Measurements from ENCODE around the gene PERM1.
"Not testable (repeated sequence)": the region's sequence is repeated elsewhere in the genome, so short reads cannot be mapped to it uniquely, and the experiment has no call there.

Gene PERM1

DNA sequence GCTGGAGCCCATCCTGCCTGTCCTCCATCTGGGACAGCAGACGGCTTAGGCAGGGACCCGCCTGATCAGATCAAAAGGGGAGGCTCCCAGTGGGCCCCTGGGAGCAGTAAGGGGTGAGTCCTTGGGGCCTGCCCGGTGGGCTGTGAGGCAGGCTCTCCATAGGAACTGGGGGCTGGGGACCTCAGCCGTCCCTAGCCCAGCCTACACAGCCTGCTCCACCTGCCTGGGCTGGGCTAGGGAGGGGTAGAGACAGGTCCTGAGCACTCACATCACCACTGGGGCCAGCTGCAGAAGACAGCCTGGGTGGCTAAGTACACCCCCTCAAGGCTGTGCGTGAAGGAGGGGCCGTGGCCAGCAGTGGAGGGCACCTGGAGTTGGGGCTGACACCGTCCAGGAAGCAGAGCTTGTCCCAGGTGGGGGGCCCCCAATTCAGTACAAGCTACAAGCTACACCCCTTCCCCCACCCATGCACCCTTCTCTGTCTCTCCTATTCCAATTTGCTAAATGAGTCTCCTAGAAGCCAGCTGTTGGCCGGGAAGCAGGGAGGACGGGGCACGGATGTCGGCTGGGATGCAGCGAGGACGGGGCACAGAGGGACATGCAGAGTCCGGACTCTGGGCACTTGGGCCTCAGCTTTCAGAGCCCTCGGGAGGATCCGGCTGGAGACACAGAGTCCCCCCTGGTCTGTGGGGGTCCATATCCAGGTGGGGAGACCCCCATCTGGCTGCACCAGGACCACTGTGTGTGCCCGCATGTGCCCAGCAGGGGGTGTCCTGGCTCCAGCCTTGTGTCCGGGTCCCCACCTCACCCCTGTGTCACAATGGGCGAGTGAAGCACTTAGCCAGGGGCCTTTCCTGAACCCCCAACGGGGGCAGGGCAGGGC is 33.1 kb upstream of the PERM1 start:
- DNase-seq: no peak

DNA sequence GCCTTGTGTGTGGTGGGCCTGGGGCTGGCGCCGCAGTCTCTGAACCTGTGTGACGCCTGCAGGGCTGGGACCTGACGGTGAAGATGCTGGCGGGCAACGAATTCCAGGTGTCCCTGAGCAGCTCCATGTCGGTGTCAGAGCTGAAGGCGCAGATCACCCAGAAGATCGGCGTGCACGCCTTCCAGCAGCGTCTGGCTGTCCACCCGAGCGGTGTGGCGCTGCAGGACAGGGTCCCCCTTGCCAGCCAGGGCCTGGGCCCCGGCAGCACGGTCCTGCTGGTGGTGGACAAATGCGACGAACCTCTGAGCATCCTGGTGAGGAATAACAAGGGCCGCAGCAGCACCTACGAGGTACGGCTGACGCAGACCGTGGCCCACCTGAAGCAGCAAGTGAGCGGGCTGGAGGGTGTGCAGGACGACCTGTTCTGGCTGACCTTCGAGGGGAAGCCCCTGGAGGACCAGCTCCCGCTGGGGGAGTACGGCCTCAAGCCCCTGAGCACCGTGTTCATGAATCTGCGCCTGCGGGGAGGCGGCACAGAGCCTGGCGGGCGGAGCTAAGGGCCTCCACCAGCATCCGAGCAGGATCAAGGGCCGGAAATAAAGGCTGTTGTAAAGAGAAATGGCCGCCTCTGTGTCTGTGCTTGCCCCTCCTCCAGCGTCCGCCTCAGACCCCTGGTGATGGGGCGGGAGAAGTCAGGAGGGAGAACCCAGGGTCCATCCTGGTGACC is 32.2 kb upstream of the PERM1 start:
- DNase-seq: peak; percentile 50

DNA sequence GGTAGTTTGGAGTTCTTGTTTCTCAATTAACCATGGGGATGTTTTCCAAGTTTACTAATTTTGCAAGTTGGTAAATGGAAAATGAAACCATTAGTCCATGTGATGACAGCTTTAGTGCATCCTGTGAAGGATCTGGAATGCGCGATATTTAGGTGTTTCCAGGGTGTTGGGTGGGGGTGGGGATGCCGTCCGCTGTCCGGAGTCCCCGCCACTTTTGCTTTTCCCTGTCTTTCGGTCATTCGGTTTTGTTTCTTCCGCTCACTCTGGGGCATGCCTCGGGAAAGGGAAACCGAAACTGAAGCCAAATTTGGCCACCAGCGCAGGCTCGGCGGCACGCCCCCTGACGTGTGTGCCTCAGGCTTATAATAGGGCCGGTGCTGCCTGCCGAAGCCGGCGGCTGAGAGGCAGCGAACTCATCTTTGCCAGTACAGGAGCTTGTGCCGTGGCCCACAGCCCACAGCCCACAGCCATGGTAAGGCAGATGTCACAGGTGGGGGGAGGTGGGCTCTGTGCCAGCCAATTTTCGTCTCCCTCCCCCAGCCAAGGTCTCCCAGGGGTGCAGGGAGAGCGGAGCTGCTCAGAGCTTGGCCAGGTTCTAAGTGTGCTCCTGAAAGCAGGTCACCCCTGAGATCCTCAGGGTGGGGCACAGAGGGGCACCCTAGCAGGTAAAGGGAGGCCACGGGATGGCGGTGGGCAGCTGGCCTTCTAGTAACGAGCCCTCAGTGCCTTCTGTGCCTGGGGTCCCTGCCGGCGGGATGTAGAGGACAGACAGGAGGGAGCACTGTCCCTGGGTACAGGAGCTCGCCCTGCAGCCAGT is 31.4 kb upstream of the PERM1 start, which contains the start of gene ISG15:
ISG15 (plus strand) TSS at position 393 of the 817 bp plus-strand sequence; CDS start at position 470, 77 bp downstream.
- DNase-seq: peak; percentile 92

DNA sequence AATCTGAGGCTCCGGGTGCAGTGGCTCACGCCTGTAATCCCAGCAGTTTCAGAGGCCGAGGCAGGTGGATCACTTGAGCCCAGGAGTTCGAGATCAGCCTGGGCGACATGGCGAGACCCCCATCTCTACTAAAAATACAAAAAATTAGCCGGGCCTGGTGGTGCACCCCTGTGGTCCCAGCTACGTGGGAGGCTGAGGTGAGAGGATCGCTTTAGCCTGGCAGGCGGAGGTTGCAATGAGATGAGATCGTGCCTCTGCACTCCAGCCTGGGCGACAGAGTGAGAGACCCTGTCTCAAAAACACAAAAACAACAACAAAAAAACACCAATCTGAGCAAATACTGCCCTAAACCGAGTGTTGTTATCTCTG is 30.8 kb upstream of the PERM1 start:
- DNase-seq: not testable (repeated sequence)

DNA sequence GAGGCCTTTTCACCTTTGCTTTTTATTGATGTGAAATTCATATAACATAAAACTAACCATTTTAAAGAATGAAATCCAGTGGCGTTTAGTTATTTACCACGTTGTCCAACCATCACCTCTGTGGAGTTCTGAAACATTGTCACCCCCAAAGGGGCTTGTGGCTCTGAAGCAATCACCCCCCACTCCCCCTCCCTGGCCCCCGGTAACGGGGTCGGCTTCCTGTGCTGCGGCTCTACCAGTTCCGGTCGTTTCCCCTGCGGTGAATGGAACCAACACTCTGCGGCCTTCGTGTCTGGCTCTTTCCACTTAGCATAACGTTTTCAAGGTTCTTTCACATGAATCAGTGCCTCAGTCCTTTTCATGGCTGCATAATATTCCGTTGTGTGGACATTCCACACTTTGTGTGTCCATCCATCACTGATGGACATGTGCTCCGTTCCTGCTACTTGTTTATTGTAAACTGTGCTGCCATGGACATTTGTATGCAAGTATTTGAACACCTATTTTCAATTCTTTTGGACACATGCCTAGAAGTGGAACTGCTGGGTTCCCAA is 29.6 kb upstream of the PERM1 start:
- no peak for DNase-seq

DNA sequence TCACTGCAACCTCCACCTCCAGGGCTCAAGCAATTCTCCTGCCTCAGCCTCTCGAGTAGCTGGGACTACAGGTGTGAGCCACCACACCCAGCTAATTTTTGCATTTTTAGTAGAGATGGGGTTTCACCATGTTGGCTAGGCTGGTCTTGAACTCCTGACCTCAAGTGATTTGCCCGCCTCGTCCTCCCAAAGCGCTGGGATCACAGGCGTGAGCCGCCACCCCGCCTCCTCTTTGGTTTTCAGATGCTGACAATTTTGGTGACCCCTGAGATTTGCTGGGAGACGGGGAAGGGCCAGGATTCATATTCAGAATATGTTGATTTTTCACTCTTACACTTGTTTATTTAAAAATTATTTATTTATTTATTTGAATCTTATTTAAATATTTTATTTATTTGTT is 28.2 kb upstream of the PERM1 start:
- not testable (repeated sequence) for DNase-seq

DNA sequence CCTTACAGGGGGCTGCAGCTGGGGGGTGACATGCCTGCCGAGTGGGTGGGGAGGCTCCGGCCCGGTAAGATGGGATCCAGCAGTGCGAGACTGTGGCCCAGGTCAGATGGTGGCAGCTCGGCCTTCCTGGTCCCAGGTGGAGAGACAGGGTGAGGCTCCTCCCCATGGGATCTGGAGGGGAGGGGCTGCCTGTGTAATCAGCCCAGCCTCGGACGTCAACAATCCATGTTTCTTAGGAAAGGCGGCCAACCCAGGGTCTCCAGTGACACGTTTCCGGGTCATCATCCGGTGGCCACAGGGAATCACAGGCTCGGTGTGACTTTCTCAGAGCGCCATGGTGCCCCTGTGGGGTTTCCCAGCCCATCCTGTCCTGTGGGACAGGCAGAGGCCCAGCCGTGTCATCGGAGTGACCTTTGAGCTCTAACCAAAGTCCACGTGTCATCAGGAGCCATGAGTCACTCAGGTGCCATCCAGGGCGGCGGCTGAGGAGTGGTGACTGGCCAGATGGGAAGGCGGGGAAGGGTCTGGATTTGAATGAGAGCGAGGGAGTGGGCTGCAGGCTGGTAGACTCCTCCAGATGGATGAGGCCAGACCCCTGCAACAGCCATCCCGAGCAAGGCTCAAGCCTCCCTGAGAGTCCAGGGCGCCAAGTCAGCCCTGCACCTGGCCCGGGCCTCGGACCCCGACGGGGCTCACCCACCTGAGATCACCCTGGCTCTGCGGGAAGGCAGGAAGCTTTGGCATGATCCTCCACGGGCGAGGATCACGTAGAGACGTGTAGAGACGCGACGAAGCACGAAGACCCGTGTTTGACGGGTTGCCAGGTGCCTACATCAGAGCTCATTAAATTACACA is 24.6 kb upstream of the PERM1 start:
- DNase-seq: no peak

DNA sequence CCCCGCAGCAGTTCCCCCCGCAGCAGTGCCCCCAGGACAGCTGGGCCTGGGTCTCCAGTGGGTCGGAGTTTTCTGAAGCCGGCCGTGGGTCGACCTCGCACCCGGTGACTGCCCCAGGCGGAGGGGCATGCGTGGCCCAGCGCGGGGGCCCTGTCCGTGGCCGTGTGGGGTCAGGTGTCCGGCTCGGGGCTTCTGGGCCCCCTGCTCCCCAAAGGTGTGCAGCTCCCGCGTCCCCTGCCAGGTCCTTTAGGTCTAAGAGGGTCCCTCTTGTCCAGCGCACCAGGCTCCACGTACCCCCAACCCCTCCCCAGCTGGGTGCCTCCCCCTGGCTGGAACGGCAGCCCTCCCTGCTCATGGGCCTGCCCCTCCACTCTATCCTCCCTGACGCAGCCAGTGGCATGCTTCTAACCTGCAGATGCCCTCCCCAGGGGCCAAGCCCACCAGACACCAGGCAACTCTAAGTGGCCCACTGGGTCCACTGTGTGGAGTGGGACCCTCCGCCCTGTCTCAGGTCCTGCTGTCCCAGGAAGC is 23.9 kb upstream of the PERM1 start:
- DNase-seq: no peak

DNA sequence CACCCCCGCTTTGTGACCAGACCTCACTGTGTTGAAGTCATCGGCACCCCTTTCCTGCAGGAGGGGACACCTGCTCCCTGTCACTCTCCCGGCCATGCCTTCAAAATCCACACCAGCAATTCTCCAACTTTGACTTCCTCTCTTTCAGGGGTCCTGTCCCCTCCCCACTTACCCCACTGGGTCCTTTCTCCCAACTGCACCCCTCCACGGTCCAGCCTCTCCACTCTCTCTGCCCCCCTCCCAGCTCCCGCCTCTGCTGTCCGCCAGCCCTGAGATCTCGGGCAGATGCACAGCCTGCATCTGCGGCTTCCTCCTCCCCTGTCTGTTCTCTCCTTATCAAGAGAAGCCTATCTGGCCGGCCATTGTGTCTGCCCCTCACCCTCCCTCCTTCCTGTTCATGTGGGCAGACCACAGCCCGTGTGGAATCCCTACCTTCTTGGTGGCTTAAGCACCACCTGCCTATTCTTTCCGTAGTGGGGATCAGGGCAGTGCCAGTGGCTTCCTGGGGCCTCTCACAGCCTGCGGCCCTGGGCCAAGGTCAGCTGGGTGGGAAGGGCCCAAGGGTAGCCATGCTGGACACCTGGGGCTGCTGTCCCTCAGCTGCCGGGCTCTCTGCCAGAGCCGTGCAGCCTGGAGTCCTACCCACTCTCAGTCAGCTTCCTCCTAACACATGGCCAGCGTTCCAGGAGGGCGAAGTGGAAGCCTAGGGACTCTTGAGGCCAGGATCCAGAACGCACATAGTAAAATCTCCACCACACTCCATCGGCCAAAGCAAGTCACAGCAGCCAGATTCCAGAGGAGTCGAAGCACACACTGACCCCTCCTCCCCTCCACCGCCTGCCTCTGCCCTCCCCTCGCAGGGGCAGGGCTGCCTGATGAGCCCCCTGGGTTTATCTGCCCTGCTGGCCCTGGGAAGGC is 23.1 kb upstream of the PERM1 start:
- DNase-seq: no peak

DNA sequence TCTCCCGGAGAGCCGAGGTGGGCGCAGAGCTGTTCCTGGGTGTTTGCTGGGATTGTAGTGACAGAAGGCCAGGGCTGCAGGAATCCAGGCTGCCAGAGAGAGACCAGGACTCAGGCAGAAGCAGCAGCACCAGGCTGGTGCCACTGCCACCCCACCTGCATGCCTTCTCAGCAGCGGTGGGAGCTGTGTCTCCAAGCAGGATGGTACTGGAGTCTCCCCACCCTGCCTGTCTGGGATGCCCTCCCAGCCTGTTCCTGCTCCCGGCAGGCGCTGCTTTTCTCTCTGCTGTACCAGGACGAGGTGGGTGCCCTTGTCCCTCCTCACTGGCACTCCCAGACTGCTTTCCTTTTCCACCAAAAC is 22.5 kb upstream of the PERM1 start:
- DNase-seq: no peak

DNA sequence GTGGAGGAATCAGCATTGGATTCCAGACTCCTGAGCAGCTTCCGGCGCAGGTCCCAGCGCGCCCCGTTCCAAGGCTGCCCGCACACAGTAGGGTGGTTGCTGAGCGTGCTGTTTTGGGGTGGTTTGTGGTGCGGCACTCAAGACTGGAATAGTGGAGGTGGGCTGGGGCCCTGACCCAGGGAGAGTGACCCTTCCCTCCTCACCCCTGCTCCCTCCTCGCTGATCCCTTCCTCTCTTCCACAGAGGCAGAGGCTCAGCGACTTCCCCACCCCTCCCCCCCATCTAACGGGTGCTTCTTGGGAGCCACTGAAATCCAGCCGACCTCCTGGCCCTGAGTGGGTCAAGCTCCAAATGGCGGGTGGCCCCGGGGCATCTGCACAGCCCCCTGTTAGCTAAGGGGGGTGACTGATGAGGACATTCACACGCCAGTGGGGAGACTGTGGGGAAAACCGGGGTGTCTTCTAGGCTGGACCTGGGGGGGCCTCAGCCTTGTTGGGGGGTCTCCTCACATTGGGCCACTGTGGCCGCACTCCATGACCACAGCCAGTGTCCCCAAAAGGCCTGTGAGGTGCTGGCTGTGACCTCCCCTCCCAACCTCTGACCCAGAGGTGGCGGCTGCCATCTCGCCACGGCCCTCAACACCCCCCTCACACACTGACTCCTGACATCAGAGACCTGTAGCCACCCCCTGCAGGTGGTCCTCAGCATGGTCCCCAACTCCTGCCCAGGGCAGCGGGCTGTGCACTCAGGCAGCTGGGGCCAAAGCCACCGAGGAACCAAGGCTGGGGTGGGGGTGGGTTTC is 21.9 kb upstream of the PERM1 start:
- DNase-seq: no peak

DNA sequence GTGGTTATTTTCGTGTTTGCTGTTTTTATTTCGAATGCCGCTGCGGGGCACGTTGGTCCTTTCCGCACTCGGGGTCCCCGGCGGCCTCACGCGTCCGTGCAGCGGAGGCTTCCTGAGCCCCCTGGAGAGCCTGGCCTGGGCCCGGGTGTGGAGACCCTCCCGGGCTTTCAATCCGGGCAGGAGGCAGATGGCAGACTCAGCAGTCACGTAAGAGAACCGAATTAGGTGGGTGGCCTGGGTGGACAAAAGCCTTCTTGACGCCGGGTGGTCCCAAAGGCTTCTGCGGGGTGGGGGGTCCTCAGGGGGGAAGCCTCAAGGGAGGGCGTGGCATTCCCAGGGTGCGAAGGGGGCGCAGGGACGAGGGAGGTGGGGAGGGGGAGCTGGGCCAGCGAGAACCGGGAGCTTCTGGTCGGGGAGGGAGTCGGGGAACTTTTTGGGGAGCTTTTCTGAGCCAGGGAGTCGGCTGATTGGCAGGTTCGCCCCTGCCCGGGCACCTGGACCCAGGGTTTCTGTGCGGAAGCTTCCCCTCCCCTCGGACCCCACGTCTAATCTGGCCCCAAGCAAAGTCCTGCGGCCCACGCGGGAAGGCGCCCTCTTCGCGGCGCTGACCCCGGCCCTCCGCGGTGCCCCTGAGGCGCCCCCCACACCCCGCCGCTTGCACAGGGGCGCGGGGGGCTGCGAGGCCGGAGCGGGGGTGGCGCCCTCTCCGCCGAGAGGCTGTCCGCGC is 19.3 kb upstream of the PERM1 start:
- DNase-seq: no peak

DNA sequence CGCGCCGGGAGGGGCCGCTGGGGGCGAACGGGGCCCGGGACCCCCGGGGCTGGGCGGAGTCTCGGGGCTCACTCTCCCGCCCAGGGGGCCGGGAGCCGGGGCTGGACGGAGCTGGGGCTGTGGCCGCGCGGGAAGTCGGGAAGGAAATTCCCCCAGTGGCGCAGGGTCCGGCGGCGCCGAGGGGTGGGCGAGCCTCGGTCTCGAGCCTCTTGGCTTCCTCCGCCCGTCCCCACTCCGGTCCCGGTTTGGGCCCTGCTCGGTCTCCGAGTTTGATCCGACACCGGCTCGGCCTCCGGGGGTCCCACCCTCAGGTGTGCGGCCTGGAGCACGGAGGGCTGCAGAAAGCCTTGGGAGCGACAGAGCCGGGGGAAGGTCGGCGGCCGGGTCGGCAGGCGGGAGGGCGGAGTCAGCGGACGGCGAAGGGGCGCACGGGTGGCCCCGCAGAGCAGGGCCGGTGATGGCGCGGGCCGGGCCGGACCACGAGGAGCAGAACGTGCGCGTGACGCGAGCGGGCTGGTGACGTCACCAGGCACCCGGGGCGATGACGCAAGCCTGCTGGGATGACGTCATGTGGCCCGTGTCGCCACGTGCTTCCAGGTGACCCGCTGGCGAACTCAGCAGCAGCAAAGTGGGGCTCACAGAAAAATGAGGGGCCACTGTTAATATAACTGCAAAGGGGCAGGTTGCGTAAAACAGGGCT is 18.6 kb upstream of the PERM1 start:
- DNase-seq: peak; percentile 78

DNA sequence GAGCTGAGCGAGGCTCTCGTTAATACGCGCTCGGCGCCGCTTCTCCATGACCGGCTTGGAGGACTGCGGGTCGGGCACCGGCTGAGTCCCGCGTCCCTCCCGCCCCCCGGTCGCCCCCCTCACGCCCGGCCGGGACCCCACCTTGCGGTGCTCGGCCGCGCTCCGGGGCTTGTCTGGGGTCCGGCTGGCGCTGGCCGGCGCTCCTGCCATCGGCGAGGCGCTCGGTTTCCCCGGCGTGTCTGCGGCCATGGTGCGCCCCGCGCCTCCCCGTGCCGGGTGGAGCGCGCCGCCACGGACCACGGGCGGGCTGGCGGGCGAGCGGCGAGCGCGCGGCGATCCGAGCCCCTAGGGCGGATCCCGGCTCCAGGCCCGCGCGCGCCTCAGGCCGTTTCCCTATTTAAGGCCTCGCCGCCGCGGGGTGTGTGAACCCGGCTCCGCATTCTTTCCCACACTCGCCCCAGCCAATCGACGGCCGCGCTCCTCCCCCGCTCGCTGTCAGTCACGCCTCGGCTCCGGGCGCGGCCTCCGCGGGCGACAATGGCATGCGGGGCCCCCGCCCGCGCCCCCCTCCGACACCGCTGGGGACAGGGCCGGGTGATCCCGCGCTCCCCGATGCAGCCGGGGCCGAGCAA is 17.9 kb upstream of the PERM1 start, which contains the start of gene HES4:
HES4 (minus strand) TSS at position 373 of the 632 bp plus-strand sequence; CDS start at position 249, 124 bp downstream.
- peak; percentile 69 for DNase-seq

DNA sequence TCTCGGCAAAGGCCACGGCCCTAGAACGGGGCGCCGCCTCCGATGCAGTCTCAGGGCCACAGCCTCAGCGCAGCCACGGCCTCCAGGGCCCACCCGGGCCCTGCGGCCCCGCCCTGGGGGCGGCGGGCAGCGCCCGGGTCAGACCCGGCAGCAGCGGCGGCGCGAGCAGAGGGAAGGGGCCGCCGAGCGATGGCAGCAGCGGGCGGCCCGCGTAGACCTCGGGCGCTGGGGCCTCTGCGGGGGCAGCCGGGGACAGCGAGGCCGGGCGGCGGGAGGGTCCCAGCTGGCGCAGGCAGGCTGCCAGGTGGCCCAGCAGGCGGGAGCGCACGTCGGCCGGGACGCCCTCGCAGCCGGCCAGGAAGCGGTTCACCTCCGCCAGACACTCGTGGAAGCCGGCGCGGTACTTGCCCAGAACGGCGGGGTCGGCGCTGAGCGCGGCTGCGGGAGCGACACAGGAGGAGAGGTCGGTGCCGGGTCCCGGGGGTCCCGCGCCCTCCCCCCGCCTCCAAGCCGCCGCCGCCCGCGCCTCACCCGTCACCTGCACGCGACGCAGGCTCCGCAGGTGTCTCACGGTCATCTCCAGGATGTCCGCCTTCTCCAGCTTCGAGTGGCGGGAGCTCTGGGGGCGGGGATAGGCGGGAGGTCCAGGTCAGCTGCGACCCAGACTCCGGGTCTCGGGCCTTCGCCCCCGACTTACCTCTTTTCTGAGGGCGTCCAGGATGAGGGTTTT is 17.3 kb upstream of the PERM1 start:
- no peak for DNase-seq

DNA sequence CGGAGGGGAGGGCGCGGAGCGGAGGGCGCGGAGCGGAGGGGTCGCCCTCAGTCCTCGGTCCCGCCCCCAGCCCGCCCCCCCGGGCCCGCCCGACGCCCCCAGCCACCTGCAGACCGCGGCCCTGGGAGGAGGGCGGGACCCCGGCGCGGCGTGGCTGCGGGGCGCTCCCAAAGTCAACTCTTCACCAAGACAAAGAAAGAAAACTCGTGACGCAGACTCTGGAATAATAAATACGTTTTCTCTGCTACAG is 16.8 kb upstream of the PERM1 start:
- no peak for DNase-seq

DNA sequence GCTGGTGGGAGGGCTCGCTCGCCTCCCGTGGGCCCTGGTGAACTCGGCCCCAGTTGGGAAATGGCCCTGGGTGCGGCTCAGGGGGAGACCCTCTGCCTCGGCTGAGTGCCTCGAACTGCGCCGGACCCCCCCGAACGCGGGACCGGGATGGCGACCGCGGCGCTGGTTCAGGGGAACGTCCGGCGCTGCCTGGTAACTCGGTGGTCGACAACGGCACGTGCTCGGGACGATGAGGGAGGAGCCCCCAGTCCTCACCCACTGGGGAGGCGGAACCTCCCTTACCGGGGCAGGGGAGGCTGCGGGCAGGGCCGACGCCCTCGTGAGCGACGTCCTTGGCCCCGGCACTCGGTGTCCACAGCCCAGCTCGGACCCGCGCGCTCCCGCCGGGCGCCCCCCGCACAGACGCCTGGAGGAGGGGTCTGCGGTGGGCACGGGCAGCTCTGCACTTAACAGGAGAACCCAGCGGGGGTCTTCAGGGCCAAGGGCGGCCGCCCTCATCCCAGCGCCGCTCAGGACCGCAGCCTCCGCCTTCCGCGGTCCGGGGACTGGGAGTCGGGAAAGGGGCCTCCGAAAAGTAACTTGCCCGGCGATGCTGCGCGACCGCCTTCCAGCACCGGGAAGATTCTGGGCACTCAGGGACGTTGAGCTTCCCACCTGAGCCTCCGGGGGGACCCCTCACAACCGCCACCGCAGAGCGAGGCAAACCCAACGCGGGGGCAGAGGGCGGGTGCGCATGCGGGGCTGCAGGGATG is 16.3 kb upstream of the PERM1 start:
- no peak for DNase-seq
